Stimulated activated CD4-positive, alpha-beta T cell treated with anti-CD3 and anti-CD28 coated beads, Interleukin-1b, Interleukin-23, amount 100 ng/mL, for 4 hours (primary cell): ENCODE results near the gene CEP72.
"Not testable (repeated sequence)": the region's sequence is repeated elsewhere in the genome, so short reads cannot be mapped to it uniquely, and the experiment has no call there.

Source experiments
- DNase-seq, 2 donors: peaks; one replicate each; pipeline ENCODE4 v3.0.0-alpha.2; 2020; ENCODE audit warnings: low read depth in 2 of 2

Gene CEP72

GRCh38 chr5:581266-581665 lies 30.9 kb upstream of the CEP72 start:
- no peak for DNase-seq

GRCh38 chr5:581941-582340 lies 30.2 kb upstream of the CEP72 start:
- no peak for DNase-seq

- not testable (repeated sequence) for DNase-seq
Measured at GRCh38 chr5:582445-582844, 29.7 kb upstream of the CEP72 start.

GRCh38 chr5:582936-583635 lies 29.1 kb upstream of the CEP72 start:
- DNase-seq, result no peak

GRCh38 chr5:583645-584044 lies 28.5 kb upstream of the CEP72 start:
- no peak for DNase-seq

GRCh38 chr5:584216-584615 lies 27.9 kb upstream of the CEP72 start:
- DNase-seq, result no peak

GRCh38 chr5:584846-585245 lies 27.3 kb upstream of the CEP72 start:
- DNase-seq, result no peak

GRCh38 chr5:585556-585955 lies 26.6 kb upstream of the CEP72 start:
- no peak for DNase-seq

- no peak for DNase-seq
Measured at GRCh38 chr5:585962-586628, 26.0 kb upstream of the CEP72 start.

- no peak for DNase-seq
Measured at GRCh38 chr5:586751-587285, 25.3 kb upstream of the CEP72 start.

GRCh38 chr5:587403-587802 lies 24.7 kb upstream of the CEP72 start:
- no peak for DNase-seq

GRCh38 chr5:588406-588995 lies 23.6 kb upstream of the CEP72 start:
- DNase-seq, result no peak

- DNase-seq, result no peak
Measured at GRCh38 chr5:589173-589572, 23.0 kb upstream of the CEP72 start.

- DNase-seq, result no peak
Measured at GRCh38 chr5:589588-589987, 22.6 kb upstream of the CEP72 start.

GRCh38 chr5:590346-590745 lies 21.8 kb upstream of the CEP72 start:
- no peak for DNase-seq

- no peak for DNase-seq
Measured at GRCh38 chr5:591746-592145, 20.4 kb upstream of the CEP72 start.

- no peak for DNase-seq
Measured at GRCh38 chr5:592158-592557, 20.0 kb upstream of the CEP72 start.

- no peak for DNase-seq
Measured at GRCh38 chr5:593511-593910, 18.6 kb upstream of the CEP72 start.

GRCh38 chr5:594226-594860 lies 17.8 kb upstream of the CEP72 start:
- DNase-seq, result no peak

- DNase-seq, result no peak
Measured at GRCh38 chr5:595285-595875, 16.8 kb upstream of the CEP72 start.

GRCh38 chr5:597871-598563 lies 14.1 kb upstream of the CEP72 start:
- no peak for DNase-seq

GRCh38 chr5:598564-598890 lies 13.6 kb upstream of the CEP72 start:
- DNase-seq, result no peak
